Measurements from ENCODE around the gene C9orf153.

GRCh38 chr9:86308687-86309086, 49.2 kb upstream of the C9orf153 start:
- TF ChIP-seq EZH2 (IDR thresholded peaks at IDR 0.05) = no peak
- no peak for TF ChIP-seq CTCF (IDR thresholded peaks at IDR 0.05 in 2 of 3, conservative IDR thresholded peaks at IDR 0.05 in 1 of 3; ENCODE audit: borderline replicate concordance in 1 of 3, insufficient read depth in 1 of 3, low read depth in 2 of 3, low read length in 2 of 3)
- TF ChIP-seq REST (IDR thresholded peaks at IDR 0.05; ENCODE audit: low read depth) = no peak
- no peak for TF ChIP-seq SIN3A (IDR thresholded peaks at IDR 0.05; ENCODE audit: low read depth)
- TF ChIP-seq RAD21 (IDR thresholded peaks at IDR 0.05; ENCODE audit: low read depth) = no peak
- no peak for TF ChIP-seq POLR2A (IDR thresholded peaks at IDR 0.05; ENCODE audit: borderline replicate concordance, extremely low read depth, insufficient read depth, insufficient read length)
- TF ChIP-seq MAX (IDR thresholded peaks at IDR 0.05) = no peak
- no peak for TF ChIP-seq CEBPB (IDR thresholded peaks at IDR 0.05; ENCODE audit: low read depth)
- no peak for TF ChIP-seq EZH2phosphoT487 (IDR thresholded peaks at IDR 0.05; ENCODE audit: borderline replicate concordance)

Data from HCT116 (cell line).